NCI-H1694 (cell line): Measurements from ENCODE around the gene USP20.

ENCODE experiments used
- DNase-seq: peaks from one replicate; lab custom pipeline; 2025; lab: John Stamatoyannopoulos, UW

USP20 gene

DNA sequence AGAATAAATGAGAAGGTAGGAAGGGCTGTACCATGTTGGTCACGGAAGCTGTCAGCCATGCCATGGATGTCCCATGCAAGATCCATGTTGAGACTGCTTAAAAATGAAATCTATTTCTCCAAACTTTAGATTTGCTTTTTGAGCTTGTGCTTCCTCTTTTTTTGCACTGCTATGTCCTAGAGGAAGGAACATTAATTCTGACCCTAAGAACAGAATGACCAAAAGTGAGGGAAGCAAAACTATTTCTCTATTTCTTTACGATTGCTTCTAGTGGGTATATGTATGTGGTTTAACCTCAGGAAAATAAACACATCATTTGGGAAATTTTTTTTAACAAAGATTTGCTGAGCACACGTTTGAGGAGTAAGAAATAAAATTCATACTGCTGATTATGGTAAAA lies 84.6 kb downstream of the USP20 start:
- no peak for DNase-seq

DNA sequence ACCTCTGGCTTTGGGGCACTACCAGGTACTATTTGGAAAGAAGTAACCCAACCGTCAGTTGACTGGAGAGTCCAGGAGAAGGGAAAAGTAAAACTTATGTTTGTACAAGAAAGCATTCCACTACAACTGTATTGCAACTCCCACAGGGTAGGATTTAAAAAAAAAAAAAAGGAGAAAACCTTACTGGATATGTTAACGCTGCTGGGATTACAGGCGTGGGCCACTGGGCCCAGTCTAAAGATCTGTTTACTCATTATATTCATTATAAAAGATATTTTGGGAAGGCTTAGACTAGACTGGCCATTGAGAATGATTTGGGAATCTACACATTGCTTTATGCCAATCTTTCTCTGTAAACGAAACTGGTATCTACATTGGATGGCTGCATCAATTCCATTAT lies 86.6 kb downstream of the USP20 start:
- DNase-seq: no peak

DNA sequence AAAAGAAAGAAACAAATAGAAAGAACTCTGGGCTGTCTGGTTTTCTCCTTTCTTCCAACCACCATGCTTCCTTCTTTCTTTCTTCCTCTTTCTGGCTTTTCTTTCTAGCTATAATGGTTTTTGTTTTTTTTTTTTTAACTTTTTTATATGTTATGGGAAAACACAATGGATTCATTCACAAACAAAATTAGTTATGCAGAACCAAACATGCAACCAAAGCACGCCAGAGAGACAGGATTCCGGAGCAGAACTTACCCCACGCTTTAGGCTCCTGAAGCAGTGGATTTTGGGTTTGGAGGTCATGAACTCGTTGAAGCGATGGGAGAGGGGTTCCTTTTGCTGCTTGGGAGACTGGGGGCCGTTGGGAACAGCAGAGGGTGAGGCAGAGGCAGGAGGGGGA lies 88.3 kb downstream of the USP20 start:
- DNase-seq: no peak

DNA sequence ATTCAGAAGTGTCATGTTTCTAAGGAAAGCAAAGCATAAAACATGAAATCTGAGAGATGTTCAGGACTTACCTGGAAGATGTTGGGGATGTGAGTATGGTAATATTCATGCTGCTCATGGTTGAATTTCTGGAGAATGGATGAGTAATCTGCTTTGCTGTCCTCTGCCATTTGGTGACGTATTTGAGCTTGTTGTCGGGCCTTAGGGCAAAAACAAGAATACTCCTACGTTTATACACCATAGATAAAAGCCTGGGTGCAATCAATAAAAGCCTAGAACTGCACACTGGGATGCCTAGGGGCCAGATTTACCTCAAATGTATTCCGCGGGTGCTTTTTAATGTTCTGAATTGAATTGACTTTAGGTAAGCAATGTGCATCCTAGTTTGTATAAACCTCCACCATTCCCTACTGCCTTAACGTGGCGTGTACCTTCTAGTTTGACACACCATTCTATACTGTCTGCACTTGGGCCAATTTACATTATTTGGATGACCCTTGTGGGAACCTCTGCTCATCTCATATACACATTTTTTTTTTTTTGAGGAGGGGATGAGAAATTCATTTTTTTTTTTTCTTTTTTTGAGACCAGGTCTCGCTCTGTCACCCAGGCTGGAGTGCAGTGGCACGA lies 94.4 kb downstream of the USP20 start:
- DNase-seq: no peak

DNA sequence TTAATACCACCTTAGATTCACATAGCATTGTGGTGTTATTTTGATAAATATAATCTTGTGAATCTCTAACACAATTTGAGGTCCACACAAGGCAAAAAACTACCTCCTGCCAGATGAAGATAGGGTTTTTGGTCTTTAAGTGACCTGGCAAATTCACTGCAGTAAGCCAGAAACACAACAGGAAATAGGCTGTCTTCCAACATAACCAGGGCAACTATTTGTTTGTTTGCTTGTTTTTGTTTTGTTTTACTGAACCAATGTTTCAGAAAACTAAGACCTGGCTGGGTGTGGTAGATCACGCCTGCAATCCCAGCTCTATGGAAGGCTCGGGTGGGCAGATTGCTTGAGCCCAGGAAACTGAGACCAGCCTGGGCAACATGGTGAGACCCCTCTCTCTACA lies 95.5 kb downstream of the USP20 start:
- no peak for DNase-seq
